Measurements from ENCODE around the gene NKAIN1. TPM values are rescaled to one million over a fixed set of nuclear protein-coding genes. Genes with fewer than 3 reads are reported as not detected.
A peak's percentile ranks its signal among the peaks of the same experiment; 100 is the strongest.

The NKAIN1 gene
- total RNA-seq, 1 donor from 2014 or later = 2.2 TPM

DNA sequence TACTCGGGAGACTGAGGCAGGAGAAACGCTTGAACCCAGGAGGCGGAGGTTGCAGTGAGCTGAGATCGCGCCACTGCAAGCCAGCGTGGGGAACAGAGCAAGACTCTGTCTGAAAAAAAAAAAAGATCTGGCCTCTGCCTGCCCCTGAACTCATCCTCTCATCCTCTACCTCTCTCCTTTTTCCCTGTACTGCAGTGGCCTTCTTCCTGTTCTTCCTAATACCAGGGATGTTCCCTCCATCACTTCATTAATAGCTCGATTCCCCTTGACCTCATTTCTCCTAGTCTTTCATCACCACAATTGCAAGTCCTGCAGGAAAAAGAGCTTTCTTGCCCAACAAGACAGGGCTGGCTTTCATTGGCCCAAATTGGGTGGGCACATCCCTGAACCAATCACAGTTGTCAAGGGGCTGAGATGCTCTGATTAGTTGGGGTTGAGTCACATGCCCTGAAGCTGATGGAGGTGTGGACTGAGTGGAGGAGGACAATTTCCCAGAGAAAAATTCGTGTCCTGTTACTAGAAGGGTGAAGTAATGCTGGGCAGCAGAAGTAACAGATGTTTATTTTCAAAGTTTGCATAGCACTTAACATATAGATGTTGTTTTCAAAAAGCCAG, 87.4 kb downstream of the NKAIN1 start:
- TF ChIP-seq, protein P1, sequence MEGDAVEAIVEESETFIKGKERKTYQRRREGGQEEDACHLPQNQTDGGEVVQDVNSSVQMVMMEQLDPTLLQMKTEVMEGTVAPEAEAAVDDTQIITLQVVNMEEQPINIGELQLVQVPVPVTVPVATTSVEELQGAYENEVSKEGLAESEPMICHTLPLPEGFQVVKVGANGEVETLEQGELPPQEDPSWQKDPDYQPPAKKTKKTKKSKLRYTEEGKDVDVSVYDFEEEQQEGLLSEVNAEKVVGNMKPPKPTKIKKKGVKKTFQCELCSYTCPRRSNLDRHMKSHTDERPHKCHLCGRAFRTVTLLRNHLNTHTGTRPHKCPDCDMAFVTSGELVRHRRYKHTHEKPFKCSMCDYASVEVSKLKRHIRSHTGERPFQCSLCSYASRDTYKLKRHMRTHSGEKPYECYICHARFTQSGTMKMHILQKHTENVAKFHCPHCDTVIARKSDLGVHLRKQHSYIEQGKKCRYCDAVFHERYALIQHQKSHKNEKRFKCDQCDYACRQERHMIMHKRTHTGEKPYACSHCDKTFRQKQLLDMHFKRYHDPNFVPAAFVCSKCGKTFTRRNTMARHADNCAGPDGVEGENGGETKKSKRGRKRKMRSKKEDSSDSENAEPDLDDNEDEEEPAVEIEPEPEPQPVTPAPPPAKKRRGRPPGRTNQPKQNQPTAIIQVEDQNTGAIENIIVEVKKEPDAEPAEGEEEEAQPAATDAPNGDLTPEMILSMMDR (IDR thresholded peaks at IDR 0.05) = no peak
- DNase-seq (ENCODE audit: extremely low spot score, unreplicated experiment) = no peak
- Mint-ChIP-seq H3K4me1 (ENCODE audit: unreplicated experiment) (peaks cover 20% of the 10 kb centered on the region), H3K36me3 (ENCODE audit: unreplicated experiment) (no peaks in the 10 kb centered on the region), H3K27me3 (ENCODE audit: unreplicated experiment) (no peaks in the 10 kb centered on the region), H3K9me3 (ENCODE audit: unreplicated experiment) (no peaks in the 10 kb centered on the region), H3K4me3 (ENCODE audit: unreplicated experiment) (no peak overlapping the region), H3K27ac (ENCODE audit: unreplicated experiment) (peak overlapping the region; percentile 23)

DNA sequence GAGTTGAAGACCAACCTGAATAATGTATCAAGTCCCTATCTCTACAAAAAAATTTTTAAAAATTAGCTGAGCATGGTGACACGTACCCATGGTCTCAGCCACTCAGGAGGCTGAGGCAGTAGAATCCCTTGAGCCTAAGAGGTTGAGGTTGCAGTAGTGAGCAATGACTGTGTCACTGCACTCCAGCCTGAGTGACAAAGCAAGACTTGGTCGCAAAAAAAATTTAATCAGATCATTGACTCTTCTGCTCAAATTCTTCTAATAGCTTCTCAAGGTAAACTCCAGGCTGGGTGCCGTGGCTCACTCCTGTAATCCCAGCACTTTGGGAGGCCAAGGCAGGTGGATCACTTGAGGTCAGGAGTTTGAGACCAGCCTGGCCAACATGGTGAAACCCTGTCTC, 88.3 kb downstream of the NKAIN1 start:
- H3K27me3 Mint-ChIP-seq (ENCODE audit: unreplicated experiment) = no peaks in the 10 kb centered on the region
- TF ChIP-seq, protein P1 (IDR thresholded peaks at IDR 0.05) = no peak
- no peaks in the 10 kb centered on the region for H3K36me3 Mint-ChIP-seq (ENCODE audit: unreplicated experiment)
- DNase-seq (ENCODE audit: extremely low spot score, unreplicated experiment) = no peak
- H3K4me1 Mint-ChIP-seq (ENCODE audit: unreplicated experiment) = peaks cover 20% of the 10 kb centered on the region
- no peaks in the 10 kb centered on the region for H3K9me3 Mint-ChIP-seq (ENCODE audit: unreplicated experiment)
- no peak overlapping the region for H3K4me3 Mint-ChIP-seq (ENCODE audit: unreplicated experiment)
- no peak overlapping the region for H3K27ac Mint-ChIP-seq (ENCODE audit: unreplicated experiment)

DNA sequence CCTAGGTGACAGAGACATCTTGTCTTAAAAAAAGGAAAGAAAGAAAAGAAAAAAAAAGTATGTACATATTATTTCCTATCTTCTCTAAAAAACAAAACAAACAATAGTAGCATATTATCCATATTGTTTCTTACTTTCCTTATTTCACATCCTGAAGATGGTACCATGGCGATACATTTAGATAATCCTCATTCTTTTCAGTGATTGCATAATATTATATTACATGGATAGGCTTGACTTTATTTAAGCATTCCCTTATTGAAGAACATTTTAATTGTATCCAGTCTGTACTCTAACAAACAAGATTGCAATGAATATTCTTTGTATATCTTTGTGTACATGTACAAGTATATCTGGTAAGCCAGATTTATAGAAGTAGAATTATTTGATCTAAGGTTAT, 91.3 kb downstream of the NKAIN1 start:
- DNase-seq (ENCODE audit: extremely low spot score, unreplicated experiment) = no peak
- Mint-ChIP-seq H3K4me3 (ENCODE audit: unreplicated experiment) (no peak overlapping the region), H3K27ac (ENCODE audit: unreplicated experiment) (no peak overlapping the region), H3K9me3 (ENCODE audit: unreplicated experiment) (no peaks in the 10 kb centered on the region), H3K4me1 (ENCODE audit: unreplicated experiment) (peaks cover 13% of the 10 kb centered on the region), H3K27me3 (ENCODE audit: unreplicated experiment) (no peaks in the 10 kb centered on the region), H3K36me3 (ENCODE audit: unreplicated experiment) (no peaks in the 10 kb centered on the region)
- TF ChIP-seq, protein P1 (IDR thresholded peaks at IDR 0.05) = no peak

DNA sequence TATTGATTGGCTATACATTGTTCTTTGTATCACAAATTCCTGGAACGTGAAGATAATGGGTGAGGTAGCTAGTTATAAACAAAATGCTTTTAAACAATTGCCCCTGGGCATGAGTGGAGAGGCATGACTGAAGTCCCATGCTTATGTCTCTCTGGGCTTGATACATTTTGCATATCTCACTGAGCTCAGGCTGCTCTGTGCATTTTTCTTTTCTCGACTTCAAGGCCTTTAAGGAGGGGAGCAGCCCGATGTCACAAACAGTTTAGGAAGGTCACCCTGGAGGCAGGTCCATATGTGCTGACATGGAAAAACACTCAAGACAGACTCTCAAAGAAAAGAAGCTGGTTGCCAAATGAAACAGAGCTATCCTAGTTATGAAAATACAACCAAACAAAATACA, 94.0 kb downstream of the NKAIN1 start:
- H3K27me3 Mint-ChIP-seq (ENCODE audit: unreplicated experiment) = no peaks in the 10 kb centered on the region
- H3K27ac Mint-ChIP-seq (ENCODE audit: unreplicated experiment) = no peak overlapping the region

DNA sequence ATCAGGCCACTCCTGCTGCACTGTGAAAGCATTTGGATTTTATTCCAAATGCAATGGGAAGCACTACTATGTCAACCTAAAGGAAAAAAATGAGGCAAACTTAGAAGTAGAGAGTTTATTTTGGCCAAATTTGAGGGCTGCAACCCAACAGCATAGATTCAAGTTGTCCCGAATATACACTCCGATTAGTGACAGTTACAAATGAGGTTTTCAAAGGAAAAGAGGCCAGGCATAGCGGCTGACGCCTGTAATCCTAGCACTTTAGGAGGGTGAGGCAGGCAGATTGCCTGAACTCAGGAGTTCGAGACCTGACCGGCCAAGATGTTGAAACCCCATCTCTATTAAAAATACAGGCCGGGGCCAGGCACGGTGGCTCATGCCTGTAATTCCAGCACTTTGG, 95.2 kb downstream of the NKAIN1 start:
- TF ChIP-seq, protein P1 (IDR thresholded peaks at IDR 0.05) = no peak
- Mint-ChIP-seq H3K4me3 (ENCODE audit: unreplicated experiment) (no peak overlapping the region), H3K27me3 (ENCODE audit: unreplicated experiment) (no peaks in the 10 kb centered on the region), H3K4me1 (ENCODE audit: unreplicated experiment) (peaks cover 3% of the 10 kb centered on the region), H3K27ac (ENCODE audit: unreplicated experiment) (no peak overlapping the region), H3K9me3 (ENCODE audit: unreplicated experiment) (no peaks in the 10 kb centered on the region), H3K36me3 (ENCODE audit: unreplicated experiment) (no peaks in the 10 kb centered on the region)
- DNase-seq (ENCODE audit: extremely low spot score, unreplicated experiment) = no peak

More for the DNA sequence above, 94.0 kb downstream of the NKAIN1 start:
- no peak overlapping the region for H3K4me3 Mint-ChIP-seq (ENCODE audit: unreplicated experiment)
- TF ChIP-seq, protein P1 (IDR thresholded peaks at IDR 0.05) = no peak
- H3K9me3 Mint-ChIP-seq (ENCODE audit: unreplicated experiment) = no peaks in the 10 kb centered on the region
- peaks cover 3% of the 10 kb centered on the region for H3K4me1 Mint-ChIP-seq (ENCODE audit: unreplicated experiment)
- DNase-seq (ENCODE audit: extremely low spot score, unreplicated experiment) = no peak
- no peaks in the 10 kb centered on the region for H3K36me3 Mint-ChIP-seq (ENCODE audit: unreplicated experiment)
